Stimulated activated CD4-positive, alpha-beta T cell treated with anti-CD3 and anti-CD28 coated beads, TNF-alpha, amount 100 ng/mL, for 24 hours (primary cell): ENCODE data around the gene KIF13A.
"Not testable (repeated sequence)": the region's sequence is repeated elsewhere in the genome, so short reads cannot be mapped to it uniquely, and the experiment has no call there.

ENCODE experiments used
- DNase-seq, 3 experiments: peaks; one replicate each; pipeline ENCODE4 v3.0.0-alpha.2; 2020; ENCODE audit warnings: low read depth in 3 of 3

The KIF13A gene

DNA sequence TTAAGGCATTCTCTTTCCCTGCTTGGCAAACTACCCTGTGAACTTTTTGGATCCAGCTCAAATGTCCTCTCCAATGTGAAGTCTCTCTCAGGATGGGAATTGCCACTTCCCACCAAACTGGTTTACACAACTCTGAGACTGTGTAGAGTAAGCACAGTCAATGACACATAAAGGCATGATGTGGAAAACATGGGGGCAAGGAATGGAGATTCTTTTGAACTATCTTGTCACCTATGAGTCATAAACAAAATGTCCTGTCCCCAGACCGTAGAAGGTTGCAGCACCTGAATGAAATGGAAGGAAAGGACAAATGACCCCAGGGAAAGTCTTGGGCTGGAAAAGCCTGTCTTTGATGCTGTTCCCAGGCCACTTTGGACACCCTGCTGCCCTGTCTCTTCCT lies 11.0 kb upstream of the KIF13A start:
- no peak for DNase-seq

DNA sequence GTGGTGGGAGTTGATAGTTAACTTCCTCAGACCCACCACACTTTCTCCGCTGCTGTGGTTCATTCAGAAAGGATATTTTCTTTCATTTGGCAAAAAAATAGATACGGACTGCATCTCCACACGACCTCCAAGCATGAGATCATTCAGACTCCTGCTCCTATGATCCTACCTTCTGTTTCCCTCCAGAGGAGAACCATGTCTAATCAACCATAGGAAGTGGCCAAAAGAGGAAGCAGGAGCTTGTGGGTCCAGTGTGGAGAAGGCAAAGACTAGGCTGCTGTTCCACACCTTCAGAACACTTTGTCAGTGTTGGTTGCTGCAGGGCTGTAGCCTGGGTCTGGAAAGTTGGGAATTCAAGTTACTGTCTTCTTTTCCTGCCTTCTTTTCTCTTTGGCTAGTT lies 10.6 kb upstream of the KIF13A start:
- no peak for DNase-seq

DNA sequence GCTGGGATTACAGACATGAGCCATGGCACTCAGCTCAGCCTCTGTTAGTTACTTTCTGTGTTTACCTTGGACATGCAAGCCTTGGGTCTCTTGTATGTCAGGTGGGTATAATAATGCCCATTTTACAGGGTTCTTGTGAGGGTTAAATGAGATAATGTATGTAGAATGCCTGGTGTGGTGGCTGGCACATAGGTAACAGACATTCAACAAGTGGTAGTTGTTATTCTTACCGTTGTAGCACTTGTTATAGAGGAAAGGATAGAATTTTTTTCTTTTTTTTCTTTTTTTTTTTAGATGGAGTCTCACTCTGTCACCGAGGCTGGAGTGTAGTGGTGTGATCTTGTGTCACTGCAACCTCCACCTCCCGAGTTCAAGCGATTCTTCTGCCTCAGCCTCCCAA lies 8.0 kb upstream of the KIF13A start:
- DNase-seq, result no peak

DNA sequence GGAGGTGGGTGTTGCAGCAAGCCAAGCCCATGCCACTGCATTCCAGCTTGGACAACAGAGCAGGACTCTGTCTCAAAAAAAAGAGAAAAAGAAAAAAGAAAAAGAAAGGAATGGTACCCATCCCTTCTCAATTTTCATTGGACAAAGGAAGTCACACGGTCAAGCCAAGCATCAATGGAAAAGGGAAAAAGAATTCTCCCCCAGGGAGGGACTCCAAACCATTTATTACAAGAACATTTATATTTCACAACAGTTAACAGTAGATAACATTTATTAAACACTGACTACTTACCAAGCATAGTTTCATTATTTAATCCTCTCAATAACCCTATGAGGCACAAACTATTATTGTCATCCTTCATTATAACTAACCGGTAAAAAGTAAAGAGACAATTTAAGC lies 6.6 kb upstream of the KIF13A start:
- no peak for DNase-seq

DNA sequence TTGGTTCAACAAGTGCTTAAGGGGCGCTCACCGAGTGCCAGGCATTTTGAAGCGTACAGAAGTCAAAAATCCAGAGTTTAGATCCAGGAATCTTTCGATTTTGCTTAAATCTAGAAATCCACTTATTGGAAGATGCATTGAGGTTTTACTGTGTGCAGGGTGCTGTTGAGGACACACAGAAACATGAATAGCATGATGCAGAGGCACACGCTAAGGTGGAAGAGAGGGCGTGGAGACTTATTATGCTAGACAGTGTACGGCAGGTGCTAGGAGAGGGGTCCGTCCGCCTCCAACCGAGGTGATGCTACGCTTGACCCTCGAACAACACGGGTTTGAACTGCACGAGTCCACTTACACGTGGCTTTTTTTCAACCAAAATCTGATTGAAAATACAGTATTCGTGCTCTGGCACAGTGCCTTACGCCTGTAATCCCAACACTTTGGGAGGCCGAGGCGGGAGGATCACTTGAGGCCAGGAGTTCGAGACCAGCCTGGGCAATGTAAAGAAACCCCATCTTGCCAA lies 1.0 kb upstream of the KIF13A start:
- DNase-seq, result no peak

DNA sequence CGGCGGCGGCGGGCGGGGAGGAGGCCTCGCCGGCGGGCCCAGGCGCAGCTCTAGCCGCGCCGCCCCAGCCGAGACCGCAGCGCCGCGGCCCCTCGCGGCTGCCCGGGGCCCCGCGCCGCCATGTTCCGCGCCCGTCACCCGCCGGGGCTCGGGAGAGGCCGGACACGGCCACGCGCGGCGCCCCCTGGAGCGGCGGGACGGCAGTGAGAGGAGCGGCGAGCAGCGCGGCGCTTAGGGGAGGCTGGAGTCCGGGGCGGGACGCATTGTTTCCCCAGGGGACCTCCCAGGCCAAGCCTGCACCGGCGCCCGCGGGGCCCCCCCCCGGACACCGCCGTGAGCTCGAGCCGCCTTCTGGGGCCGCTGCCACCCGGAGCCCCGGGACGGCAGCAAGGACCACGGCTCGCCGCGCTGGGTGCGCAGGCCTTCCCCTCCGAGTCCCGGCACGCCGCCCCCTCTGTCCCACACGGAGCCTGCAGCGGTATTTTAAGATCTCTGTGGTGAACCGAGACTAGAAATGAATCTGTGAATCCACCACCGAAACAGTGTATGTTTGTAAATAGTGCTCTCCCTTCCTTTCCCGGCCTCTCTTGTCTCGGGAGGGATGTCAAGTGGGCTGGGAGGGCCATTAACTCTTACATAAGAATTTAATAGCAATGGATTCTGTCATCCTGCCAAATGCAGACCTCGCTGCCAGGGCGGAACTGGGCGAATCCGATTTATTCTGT lies 424 bp upstream of the KIF13A start:
- peak in 1 of 3 experiments; percentile 35 for DNase-seq

DNA sequence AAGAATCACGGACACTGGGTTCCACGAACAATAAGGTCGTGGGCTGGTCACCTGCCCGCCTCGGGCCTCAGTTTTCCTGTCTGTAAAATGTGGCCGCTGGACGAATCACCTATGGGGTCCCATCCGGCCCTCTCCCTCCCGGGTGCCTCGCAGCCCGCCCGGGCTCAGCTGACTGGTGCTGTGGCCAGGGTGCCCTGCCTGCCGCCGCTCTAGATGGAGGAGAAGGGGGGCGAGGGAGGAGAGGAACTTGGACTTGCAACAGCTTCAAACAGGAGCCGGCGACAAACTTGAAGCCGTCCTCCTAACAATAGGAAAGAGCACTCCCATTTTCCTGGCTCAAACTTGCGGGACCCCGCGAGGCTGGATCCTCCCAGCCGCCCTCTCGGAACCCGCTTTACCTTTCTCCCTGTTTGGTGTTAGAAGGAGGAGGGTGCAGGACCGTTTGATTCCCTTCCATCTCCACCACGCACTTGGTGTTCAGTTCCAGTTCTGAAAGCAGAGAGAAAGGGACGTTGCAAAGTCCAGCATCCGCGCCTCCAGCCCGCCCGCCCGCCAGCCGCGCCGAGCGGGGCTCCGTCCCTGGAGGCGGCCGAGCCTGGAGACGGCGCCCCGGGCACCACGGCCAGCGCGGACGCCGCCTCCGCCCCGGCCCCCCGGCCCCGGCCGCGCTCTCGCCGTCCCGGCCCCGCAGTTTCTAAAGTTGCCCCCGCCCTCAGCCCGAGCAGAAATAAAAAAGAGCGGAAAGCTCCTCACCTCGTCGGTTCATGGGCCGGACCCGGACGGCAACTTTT lies 584 bp downstream of the KIF13A start:
- no peak for DNase-seq

DNA sequence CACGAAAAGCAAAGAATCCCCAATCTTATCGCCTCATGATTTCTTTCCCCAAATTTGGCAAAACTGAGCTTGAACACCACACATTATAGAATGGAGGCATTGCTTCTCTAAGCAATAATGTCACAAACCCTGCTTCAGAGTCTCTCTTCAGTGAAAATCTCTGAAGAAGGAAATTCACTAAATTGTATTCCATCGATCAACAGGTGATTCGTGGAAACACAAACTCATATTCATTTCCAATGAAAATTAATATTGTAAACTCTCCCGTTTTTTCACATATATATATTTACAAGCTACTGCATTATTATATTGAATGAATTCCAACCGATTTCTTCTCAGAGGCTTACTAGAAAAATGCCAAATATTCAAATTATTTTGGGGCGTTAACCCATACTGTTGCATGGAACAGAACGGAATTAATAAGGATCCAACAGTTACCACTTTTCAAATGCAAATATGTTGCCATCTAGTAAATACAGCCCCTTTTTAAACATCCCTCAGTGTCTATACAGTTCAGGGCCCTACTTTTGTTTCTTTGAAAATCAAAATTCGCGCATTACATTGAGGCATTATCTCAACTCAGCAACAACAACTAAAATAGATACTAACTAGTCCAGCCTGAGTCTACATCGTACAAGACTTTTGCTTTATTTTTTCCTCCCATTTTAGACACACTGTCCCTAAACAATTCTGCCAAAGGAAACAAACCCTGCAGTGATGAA lies 1.3 kb downstream of the KIF13A start:
- no peak for DNase-seq

DNA sequence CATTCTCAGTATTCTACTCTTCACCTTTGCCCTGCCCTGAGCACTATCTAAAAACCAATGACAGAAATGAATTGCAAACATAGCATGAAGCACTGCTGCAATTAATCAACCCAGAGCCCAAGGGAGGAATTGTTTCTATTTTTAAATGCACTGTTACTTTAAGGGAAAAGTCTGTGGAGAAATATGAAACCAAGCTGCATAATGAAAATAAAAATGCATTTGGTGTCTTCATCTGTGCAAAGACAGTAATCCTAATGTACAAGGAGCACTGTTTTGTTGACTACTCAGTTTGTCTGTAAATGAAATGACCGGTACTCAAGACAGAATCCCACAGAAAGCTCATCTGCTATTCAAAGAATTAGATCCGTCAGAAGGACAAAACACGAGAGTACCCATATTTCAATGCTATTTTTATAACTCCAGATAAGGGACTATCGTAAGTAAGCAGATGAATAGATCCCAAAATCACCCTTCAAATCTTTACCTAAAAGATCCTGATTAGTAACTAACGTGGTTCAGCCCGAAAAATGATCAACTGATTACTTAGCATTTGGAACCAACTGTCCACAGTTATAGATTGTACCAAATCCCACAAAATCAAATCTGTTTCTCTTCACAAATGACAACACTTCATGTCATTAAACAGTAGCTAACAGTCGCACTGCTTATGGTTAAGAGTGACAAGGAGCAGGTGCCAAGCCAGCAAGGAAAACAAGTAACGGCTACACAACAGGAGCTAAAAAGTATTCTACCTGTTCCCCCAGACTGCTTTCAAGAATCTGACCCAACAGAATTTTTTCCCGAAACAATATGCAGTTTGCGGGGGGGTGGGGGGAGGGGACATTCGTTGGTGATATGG lies 2.4 kb downstream of the KIF13A start:
- DNase-seq, result no peak

DNA sequence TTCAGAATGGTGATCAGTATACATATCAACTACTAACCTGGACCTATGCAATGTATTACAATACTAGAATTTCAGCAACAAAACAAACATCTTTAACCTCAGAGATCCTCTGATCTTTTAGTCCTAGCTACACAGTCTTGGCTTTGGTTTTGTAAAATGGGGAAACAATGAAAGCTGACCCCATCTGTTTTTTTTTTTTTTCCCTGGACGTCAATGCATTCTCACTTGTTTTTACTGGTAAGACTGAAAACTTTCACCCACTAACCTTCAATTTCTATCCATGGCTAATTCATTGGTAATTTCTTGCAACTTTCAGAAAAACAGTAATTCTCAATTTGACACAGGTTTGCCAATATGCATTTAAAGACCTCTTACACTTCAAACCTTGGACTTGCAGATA lies 3.0 kb downstream of the KIF13A start:
- DNase-seq, result no peak

DNA sequence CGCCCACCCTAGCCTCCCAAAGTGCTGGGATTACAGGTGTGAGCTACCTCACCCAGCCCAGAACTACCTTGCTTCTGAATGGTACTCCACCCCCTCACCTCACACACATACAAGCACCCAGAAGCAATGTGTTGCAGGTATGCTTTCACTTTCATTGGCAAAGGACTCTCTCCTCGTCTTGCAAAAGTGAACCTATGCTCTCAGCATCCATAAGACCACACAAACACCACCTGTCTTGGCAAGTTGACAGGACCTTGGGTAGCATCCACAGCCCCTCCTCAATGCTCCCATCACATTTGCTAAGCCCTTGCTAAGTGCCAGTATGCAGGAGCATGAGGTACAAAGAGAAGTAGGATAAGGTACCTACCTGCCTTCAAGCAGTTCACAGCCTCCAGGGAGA lies 3.7 kb downstream of the KIF13A start:
- no peak for DNase-seq

DNA sequence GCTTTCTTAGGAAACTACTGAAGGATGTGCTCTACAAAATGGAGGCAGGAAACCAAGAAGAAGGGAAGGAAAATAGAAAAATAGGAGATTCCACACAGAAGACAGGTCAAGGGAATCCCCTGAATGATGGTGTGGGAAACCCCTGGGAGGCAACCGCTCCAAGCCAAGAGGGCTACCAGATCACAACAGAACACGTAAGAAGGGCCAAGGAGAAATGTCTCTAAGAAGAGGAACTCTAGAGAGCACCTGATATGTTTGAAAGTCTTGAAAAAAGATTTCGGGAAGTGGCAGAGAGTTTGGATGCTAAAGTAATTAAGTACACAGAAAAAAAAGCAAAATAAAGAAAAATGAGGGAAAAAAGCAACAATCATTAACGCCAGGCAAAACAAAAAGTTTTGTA lies 7.1 kb downstream of the KIF13A start:
- no peak for DNase-seq

DNA sequence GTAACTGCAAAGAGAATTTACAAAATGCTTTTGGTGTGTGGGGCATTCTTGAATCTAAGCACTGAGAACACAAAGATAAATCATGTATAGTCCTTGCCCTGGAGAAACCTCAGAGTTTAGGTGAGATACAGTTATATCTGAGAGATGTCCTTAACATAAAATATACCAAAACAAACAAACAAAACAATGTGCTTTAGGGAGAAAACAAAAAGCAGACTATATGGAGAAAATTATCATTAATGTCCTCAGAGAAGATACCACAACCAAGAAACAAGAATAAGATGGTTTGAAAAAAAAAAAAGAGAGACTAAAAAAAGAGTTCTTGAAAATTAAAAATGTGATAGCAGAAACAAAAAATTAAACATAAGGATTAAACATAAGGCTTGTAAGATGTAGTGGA lies 8.0 kb downstream of the KIF13A start:
- DNase-seq, result no peak

DNA sequence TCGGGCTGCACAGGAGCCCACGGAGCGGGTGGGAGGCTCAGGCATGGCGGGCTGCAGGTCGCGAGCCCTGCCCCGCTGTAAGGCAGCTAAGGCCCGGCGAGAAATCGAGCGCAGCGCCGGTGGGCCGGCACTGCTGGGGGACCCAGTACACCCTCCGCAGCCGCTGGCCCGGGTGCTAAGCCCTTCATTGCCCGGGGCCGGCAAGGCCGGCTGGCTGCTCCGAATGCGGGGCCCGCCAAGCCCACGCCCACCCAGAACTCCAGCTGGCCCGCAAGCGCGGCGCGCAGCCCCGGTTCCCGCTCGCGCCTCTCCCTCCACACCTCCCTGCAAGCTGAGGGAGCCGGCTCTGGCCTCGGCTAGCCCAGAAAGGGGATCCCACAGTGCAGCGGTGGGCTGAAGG lies 11.2 kb downstream of the KIF13A start:
- DNase-seq, result not testable (repeated sequence)

DNA sequence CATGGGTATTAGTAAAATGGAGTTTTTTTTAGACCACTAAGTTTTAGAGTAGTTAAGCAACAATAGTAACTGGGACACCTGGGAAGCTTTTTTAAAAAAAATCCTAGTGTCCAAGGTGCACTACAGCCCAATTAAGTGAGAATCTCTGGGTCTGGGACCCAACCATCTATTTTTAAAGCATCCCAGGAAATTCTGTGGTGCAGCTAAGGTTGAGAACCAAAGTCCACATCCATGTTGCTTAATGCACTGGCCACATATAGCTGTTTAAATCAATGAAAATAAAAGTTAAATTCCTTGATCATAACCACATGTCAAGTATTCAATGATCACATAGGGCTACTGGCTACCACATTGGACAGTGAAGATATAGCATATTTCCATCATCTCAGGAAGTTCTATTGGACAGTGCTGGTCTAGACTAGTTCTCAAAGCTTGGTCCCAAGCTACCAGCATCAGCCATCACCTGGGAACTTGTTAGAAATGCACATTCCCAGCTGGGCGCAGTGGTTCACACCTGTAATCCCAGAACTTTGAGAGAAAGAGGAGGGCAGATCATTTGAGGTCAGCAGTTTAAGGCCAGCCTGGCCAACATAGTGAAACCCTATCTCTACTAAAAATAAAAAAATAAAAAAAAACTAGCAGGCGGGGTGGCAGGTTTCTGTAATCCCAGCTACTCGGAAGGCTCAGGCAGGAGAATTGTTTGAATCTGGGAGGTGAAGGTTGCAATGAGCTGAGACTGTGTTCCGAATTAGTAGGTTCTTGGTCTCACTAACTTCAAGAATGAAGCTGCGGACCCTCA lies 12.7 kb downstream of the KIF13A start:
- DNase-seq, result no peak

DNA sequence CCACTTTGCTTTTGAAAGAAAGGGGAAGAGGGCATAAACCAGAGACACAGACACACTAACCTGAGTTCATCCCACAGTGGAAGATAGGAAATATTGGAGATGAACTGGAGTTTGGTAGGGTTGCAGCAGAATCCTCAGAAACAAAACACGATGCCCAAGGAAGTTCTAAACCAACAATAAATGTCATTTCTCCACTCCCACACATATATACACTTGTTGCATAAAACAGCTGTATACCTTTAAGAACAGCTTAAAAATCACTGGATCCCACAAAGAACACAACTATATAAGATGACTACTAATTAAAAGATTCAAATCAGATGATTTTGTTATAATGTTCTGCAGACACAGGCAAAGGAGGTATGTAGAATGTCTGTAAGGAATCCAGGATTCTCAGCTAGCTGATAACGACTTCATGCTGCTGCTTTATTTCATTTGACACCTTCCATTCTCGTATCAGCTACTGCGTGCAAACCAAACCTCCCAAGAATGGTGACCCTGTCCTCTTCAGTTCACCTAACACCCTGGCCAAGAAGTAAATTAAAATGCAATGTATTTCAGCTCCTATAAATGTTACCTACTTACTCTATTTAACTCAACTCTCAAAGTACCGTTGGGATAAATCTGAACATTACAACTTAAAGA lies 14.3 kb downstream of the KIF13A start:
- no peak for DNase-seq

DNA sequence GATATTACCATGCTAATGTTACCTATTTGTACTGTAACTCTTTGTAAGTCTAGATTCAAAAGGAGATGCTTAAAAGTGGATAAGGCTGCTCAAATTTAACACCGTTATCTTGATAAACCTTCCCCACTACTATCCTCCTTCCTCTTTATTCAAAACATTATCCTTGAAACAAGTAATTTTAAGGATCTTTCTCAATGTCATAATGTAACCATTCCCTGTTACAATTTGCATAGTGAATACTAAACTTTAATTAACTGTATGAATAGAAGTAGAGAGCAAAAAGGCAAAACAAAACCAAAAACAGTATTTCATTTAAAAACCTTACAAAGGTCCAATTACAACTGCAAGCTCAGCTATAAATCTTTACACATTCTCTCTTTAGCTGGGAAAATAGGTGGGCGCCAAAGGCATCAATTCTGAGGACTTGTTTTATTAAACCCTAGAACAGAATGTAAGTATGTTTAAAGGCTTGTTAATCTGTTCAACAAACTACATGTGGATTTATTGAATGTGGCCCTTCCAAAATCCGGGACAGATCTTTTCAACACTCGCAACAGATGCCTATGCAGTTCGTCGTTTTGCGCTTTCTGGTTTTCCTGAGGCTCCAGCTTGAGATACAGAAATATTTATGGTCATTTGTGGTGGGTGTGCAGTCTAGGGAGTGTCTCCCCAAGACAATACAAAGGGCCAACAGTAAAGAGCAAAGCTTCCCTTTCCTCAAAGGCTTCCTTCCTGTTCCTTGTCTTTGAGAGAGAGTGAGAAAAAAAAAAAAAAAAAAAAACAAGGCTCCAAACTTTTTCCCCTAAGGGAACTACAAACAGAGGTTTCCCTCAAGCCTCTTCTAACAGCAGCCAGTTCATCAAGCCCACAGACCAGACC lies 15.1 kb downstream of the KIF13A start:
- no peak for DNase-seq

DNA sequence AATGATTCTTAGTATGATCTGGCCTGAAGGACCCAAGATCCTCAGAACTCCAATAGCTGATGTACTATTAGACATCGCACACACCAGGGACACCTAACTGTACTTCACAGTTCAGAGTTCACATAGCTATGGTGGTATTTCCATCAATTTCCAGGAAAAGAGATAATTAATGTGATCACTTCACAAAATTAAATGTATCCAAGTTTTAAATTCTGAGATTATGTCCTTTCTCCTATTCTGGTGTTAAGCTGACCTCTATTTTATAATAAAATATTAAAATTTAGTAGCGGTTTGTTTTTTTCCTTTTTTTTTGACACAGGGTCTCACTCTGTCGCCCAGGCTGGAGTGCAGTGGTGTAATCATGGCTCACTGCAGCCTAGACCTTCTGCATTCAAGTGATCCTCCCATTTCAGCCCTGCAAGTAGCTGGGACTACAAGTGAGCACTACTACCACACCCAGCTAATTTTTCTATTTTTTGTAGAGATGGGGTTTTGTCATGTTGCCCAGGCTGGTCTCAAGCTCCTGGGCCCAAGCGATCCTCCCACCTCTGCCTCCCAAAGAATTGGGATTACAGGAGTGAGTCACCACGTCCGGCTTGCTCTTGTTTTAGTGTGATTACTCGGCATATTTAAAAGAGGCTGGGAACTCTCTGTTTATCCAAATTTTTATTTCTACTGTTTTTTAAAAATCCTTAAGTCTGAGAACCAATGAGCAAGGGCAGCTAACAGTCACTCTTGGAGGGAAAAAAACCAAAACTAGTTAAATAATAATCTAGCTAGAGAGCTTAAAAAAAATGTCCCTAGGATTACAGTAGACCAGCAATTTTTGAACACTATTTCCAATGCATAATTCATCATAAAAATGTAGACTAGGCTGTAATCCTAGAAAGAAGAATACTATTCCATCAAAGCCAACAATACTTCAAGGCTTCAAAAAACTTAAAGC lies 16.0 kb downstream of the KIF13A start:
- DNase-seq, result no peak
